ENCODE data around the gene DAO. TPM values are rescaled to one million over a fixed set of nuclear protein-coding genes. Genes with fewer than 3 reads are reported as not detected.

DAO gene
- total and polyA plus RNA-seq, 2 of the 4 experiments (the other 2 are of a cell fraction) = not detected

DNA sequence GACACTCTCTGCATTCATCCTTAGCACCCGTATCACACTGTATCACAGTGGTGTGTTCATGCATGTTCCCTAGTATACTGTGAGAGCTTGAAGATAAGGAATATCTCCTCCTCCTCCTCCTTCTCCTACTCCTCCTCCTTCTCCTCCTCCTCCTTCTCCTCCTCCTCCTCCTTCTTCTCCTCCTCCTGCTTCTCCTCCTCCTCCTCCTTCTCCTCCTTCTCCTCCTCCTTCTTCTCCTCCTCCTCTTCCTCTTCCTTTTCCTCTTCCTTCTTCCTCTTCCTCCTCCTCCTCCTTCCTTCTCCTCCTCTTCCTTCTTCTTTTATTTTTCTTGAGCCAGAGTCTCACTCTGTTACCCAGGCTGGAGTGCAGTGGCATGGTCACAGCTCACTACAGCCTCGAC lies 27.1 kb downstream of the DAO start:
- dilution Hi-C loops (cut with HindIII; ENCODE audit: low sequenced_read_pairs, unreplicated experiment) = no loop called here
- Histone ChIP-seq H3K14ac (replicated peaks; ENCODE audit: low read depth, low read length) (no peak overlapping the region), H3K18ac (ENCODE audit: low read depth, low read length) (no peak overlapping the region), H2BK15ac (ENCODE audit: low read depth, low read length) (no peak overlapping the region), H3K23ac (ENCODE audit: low read depth, low read length) (no peak overlapping the region), H2AFZ (replicated peaks; ENCODE audit: low read length, poor library complexity) (no peak overlapping the region), H3K4me2 (ENCODE audit: low read depth, low read length) (no peak overlapping the region), H3K27me3 (ENCODE audit: control insufficient read depth, insufficient read depth, low read length) (peaks cover 3% of the 10 kb centered on the region), H3K9ac (ENCODE audit: low read depth, low read length) (no peak overlapping the region), H3K4me1 (ENCODE audit: control insufficient read depth, insufficient read depth, low read length) (no peaks in the 10 kb centered on the region), H4K5ac (ENCODE audit: low read depth, low read length) (no peak overlapping the region), H2BK20ac (ENCODE audit: low read depth, low read length) (no peak overlapping the region), H4K20me1 (ENCODE audit: insufficient read depth, low read length) (no peaks in the 10 kb centered on the region), H3K27ac (ENCODE audit: insufficient read depth, low read length) (no peak overlapping the region), H2BK5ac (ENCODE audit: low read depth, low read length, poor library complexity, severe bottlenecking) (no peak overlapping the region), H3K9me3 (ENCODE audit: control insufficient read depth, insufficient read depth, low read length) (no peaks in the 10 kb centered on the region; the same call in 1 of the 2 replicates), H4K91ac (ENCODE audit: insufficient read depth, low read depth, low read length) (no peak overlapping the region), H3K79me1 (ENCODE audit: low read depth in 1 of 2, low read length in 2 of 2) (no peaks in the 10 kb centered on the region), H3K4ac (ENCODE audit: low read depth, low read length) (no peak overlapping the region), H2AK5ac (ENCODE audit: low read depth, low read length) (no peak overlapping the region), H2AK9ac (replicated peaks; ENCODE audit: low read depth, low read length, poor library complexity) (no peak overlapping the region), H3K4me3 (ENCODE audit: insufficient read depth, low read depth, low read length) (no peak overlapping the region), H2BK120ac (ENCODE audit: low read depth, low read length) (no peak overlapping the region), H3K9me1 (ENCODE audit: insufficient read depth, low read length) (peaks cover 6% of the 10 kb centered on the region; the same call in 1 of the 2 replicates), H3K56ac (ENCODE audit: extremely low read depth, insufficient read depth, low read length) (no peak overlapping the region), H4K8ac (ENCODE audit: low read depth in 2 of 2, low read length in 2 of 2) (no peak overlapping the region), H3K36me3 (ENCODE audit: control insufficient read depth, insufficient read depth, low read length) (no peaks in the 10 kb centered on the region)
- DNase-seq = no peak
- POLR2A ChIA-PET (ENCODE audit: unreplicated experiment) = no interaction called here
- WGBS, 2 experiments (ENCODE audit: extremely low coverage in 2 of 2, insufficient read length in 1 of 2) = no CpG with 5 or more reads among the region's 2 CpGs
- intact Hi-C loops (cut with micrococcal nuclease) = no loop called here
- no TSS peak for BruUV-seq (replicated peaks)
- in situ Hi-C loops (cut with MboI; ENCODE audit: low sequenced_read_pairs) = no loop called here
- CTCF ChIA-PET = no interaction called here
- no peak for ATAC-seq (ENCODE audit: low read depth)
- TF ChIP-seq RAD21 (IDR thresholded peaks at IDR 0.05; ENCODE audit: low read length) (no peak), SMC3 (IDR thresholded peaks at IDR 0.05; ENCODE audit: low read depth, low read length) (no peak), MAFK (IDR thresholded peaks at IDR 0.05; ENCODE audit: low read depth, low read length) (no peak), NFE2L2 (IDR thresholded peaks at IDR 0.05; ENCODE audit: low read depth, low read length) (no peak), MXI1 (IDR thresholded peaks at IDR 0.05; ENCODE audit: borderline replicate concordance, low read depth, low read length) (no peak), RFX5 (IDR thresholded peaks at IDR 0.05; ENCODE audit: low read depth, low read length) (no peak), FOS (IDR thresholded peaks at IDR 0.05; ENCODE audit: low read depth, low read length) (no peak), MAZ (IDR thresholded peaks at IDR 0.05; ENCODE audit: borderline replicate concordance, low read depth, low read length) (no peak), POLR2A (IDR thresholded peaks at IDR 0.05; ENCODE audit: low read depth, low read length) (no peak), CEBPB (IDR thresholded peaks at IDR 0.05; ENCODE audit: low read depth, low read length) (no peak), BHLHE40 (IDR thresholded peaks at IDR 0.05; ENCODE audit: low read depth, low read length) (no peak), CHD1 (IDR thresholded peaks at IDR 0.05; ENCODE audit: low read depth, low read length) (no peak), RCOR1 (IDR thresholded peaks at IDR 0.05; ENCODE audit: insufficient replicate concordance, low read length) (no peak)
- TF ChIP-seq, protein P1, sequence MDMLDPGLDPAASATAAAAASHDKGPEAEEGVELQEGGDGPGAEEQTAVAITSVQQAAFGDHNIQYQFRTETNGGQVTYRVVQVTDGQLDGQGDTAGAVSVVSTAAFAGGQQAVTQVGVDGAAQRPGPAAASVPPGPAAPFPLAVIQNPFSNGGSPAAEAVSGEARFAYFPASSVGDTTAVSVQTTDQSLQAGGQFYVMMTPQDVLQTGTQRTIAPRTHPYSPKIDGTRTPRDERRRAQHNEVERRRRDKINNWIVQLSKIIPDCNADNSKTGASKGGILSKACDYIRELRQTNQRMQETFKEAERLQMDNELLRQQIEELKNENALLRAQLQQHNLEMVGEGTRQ (IDR thresholded peaks at IDR 0.05; ENCODE audit: low read depth, low read length) = no peak
- TF ChIP-seq, protein P2, sequence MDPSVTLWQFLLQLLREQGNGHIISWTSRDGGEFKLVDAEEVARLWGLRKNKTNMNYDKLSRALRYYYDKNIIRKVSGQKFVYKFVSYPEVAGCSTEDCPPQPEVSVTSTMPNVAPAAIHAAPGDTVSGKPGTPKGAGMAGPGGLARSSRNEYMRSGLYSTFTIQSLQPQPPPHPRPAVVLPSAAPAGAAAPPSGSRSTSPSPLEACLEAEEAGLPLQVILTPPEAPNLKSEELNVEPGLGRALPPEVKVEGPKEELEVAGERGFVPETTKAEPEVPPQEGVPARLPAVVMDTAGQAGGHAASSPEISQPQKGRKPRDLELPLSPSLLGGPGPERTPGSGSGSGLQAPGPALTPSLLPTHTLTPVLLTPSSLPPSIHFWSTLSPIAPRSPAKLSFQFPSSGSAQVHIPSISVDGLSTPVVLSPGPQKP (IDR thresholded peaks at IDR 0.05; ENCODE audit: borderline replicate concordance, low read depth, low read length) = no peak
- TF ChIP-seq, protein P3, sequence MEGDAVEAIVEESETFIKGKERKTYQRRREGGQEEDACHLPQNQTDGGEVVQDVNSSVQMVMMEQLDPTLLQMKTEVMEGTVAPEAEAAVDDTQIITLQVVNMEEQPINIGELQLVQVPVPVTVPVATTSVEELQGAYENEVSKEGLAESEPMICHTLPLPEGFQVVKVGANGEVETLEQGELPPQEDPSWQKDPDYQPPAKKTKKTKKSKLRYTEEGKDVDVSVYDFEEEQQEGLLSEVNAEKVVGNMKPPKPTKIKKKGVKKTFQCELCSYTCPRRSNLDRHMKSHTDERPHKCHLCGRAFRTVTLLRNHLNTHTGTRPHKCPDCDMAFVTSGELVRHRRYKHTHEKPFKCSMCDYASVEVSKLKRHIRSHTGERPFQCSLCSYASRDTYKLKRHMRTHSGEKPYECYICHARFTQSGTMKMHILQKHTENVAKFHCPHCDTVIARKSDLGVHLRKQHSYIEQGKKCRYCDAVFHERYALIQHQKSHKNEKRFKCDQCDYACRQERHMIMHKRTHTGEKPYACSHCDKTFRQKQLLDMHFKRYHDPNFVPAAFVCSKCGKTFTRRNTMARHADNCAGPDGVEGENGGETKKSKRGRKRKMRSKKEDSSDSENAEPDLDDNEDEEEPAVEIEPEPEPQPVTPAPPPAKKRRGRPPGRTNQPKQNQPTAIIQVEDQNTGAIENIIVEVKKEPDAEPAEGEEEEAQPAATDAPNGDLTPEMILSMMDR (conservative IDR thresholded peaks at IDR 0.05; ENCODE audit: low read depth, low read length) = no peak

All from IMR-90 (cell line).